PC-3 (cell line): ENCODE data around the gene DOC2A.
A peak's percentile ranks its signal among the peaks of the same experiment; 100 is the strongest.

Experiments
- EZH2 ChIP-seq: fragments of 300-600 bp; sonication (generic); IDR thresholded peaks from one replicate; pipeline ENCODE4 v1.6.1; 2017; ENCODE audit warnings: antibody characterized with exemption, mild to moderate bottlenecking, low read length; ENCODE audit not compliant: unreplicated experiment
- TF ChIP-seq, protein P1 (sequence below): fragments of 300-600 bp; sonication (generic); conservative IDR thresholded peaks from 2 replicates; pipeline ENCODE4 v1.5.1; 2017; ENCODE audit warnings: antibody characterized with exemption, low read depth, mild to moderate bottlenecking, low read length

DNA sequence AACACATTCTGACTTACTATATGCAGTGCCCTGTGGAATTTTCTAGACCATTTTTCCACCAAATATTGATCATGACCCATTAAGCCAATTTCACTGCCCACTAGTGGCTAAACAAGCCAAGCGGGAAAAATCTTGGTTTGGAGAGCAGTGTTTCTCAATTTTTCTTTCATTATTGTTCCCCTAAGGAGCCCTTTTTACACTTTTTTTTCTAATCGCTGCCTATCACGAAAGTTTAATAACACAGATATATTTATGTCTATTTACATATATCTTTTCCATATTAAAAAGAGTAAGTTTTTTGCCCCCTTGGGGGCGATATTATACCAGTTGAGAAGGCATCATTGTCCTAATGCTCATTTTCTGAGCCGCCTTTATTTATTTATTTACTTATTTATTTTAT is 31.0 kb upstream of the DOC2A start:
- TF ChIP-seq, protein P1, sequence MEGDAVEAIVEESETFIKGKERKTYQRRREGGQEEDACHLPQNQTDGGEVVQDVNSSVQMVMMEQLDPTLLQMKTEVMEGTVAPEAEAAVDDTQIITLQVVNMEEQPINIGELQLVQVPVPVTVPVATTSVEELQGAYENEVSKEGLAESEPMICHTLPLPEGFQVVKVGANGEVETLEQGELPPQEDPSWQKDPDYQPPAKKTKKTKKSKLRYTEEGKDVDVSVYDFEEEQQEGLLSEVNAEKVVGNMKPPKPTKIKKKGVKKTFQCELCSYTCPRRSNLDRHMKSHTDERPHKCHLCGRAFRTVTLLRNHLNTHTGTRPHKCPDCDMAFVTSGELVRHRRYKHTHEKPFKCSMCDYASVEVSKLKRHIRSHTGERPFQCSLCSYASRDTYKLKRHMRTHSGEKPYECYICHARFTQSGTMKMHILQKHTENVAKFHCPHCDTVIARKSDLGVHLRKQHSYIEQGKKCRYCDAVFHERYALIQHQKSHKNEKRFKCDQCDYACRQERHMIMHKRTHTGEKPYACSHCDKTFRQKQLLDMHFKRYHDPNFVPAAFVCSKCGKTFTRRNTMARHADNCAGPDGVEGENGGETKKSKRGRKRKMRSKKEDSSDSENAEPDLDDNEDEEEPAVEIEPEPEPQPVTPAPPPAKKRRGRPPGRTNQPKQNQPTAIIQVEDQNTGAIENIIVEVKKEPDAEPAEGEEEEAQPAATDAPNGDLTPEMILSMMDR, result peak; percentile 52
- TF ChIP-seq EZH2, result no peak
